ENCODE data around the gene PRKCI. TPM values are rescaled to one million over a fixed set of nuclear protein-coding genes. Genes with fewer than 3 reads are reported as not detected.

The PRKCI gene
- total and polyA plus RNA-seq, 9 of the 15 experiments (the other 6 are each of a cell fraction or from before 2014, with no cell fraction given) = 10.5 to 43.2 (median 31.4) TPM

GRCh38 chr3:170211668-170212067, 10.6 kb upstream of the PRKCI start (continued):
- TF ChIP-seq ZBTB11 (CRISPR knock-in tag; IDR thresholded peaks at IDR 0.05) = no peak
- no peak for TF ChIP-seq CBX1 (IDR thresholded peaks at IDR 0.05; ENCODE audit: low read depth)
- TF ChIP-seq ZNF239 (CRISPR knock-in tag; IDR thresholded peaks at IDR 0.05) = no peak
- no peak for TF ChIP-seq CEBPZ (IDR thresholded peaks at IDR 0.05; ENCODE audit: borderline replicate concordance, low read depth, low read length)
- TF ChIP-seq ZNF583 (CRISPR knock-in tag; IDR thresholded peaks at IDR 0.05) = no peak
- no peak for TF ChIP-seq ZNF655 (CRISPR knock-in tag; IDR thresholded peaks at IDR 0.05)
- no peak for TF ChIP-seq ZNF12 (CRISPR knock-in tag; IDR thresholded peaks at IDR 0.05)
- TF ChIP-seq ZNF830 (CRISPR knock-in tag; IDR thresholded peaks at IDR 0.05) = no peak
- peak; percentile 90 for TF ChIP-seq TRIM28 (IDR thresholded peaks at IDR 0.05)
- no peak for TF ChIP-seq CCNT2 (IDR thresholded peaks at IDR 0.05; ENCODE audit: borderline replicate concordance, extremely low read depth, insufficient read length, low read depth, low read length)
- no peak for TF ChIP-seq RNF219 (CRISPR knock-in tag; IDR thresholded peaks at IDR 0.05)
- TF ChIP-seq NEUROD1 (IDR thresholded peaks at IDR 0.05; ENCODE audit: borderline replicate concordance, low read depth, low read length, partially characterized antibody) = no peak
- no peak for TF ChIP-seq SMARCA4 (IDR thresholded peaks at IDR 0.05)
- no peak for TF ChIP-seq TAF15 (IDR thresholded peaks at IDR 0.05; ENCODE audit: low read depth, low read length)
- no peak for TF ChIP-seq HDAC6 (IDR thresholded peaks at IDR 0.05; ENCODE audit: low read depth, low read length)
- TF ChIP-seq CREB1 (IDR thresholded peaks at IDR 0.05) = no peak
- no peak for TF ChIP-seq CREB1 (CRISPR knock-in tag; IDR thresholded peaks at IDR 0.05)
- no peak for TF ChIP-seq RHOXF2B (CRISPR knock-in tag; conservative IDR thresholded peaks at IDR 0.05)
- TF ChIP-seq BCL6 (CRISPR knock-in tag; IDR thresholded peaks at IDR 0.05) = no peak
- peak; percentile 74; the same call in 1 of the 2 replicates for TF ChIP-seq CBX5 (IDR thresholded peaks at IDR 0.05; ENCODE audit: borderline replicate concordance, low read depth)

All from K562 (cell line).